Muscle of back (tissue), 11 donors: Measurements from ENCODE around the gene GRB2. TPM values are rescaled to one million over a fixed set of nuclear protein-coding genes. Genes with fewer than 3 reads are reported as not detected.

Source experiments
- DNase-seq, 3 donors: peaks; one replicate each; pipeline versions ENCODE4 v3.0.0 to v3.0.0-alpha.2; 2013
- polyA plus RNA-seq, 10 donors: library from polyadenylated mRNA; unstranded; fragments of 120-200 nt; gene quantifications; one replicate each; pipeline ENCODE4 v1.2.1, GENCODE V29; 2013; ENCODE audit not compliant: insufficient read length in 10 of 10

GRB2 gene
- polyA plus RNA-seq, 10 donors, result 130 to 193 (median 151) TPM

- DNase-seq, result no peak
Observed at GRCh38 chr17:75418531-75418930, 13.1 kb upstream of the GRB2 start.

- DNase-seq, result no peak
Observed at GRCh38 chr17:75417054-75417580, 11.6 kb upstream of the GRB2 start.

GRCh38 chr17:75416006-75416405, 10.5 kb upstream of the GRB2 start:
- no peak for DNase-seq

GRCh38 chr17:75414488-75414887, 9.0 kb upstream of the GRB2 start:
- no peak for DNase-seq

GRCh38 chr17:75412455-75413317, 7.2 kb upstream of the GRB2 start:
- peak; percentile 61 to 84 (median 64) for DNase-seq

GRCh38 chr17:75411328-75412067, 6.0 kb upstream of the GRB2 start:
- no peak for DNase-seq

GRCh38 chr17:75410141-75410540, 4.7 kb upstream of the GRB2 start:
- no peak for DNase-seq

- DNase-seq, result no peak
Observed at GRCh38 chr17:75407655-75408352, 2.3 kb upstream of the GRB2 start.

GRCh38 chr17:75406222-75406615, 741 bp upstream of the GRB2 start:
- DNase-seq, result peak in 1 of 3 donors; percentile 38

GRCh38 chr17:75404731-75405364, 630 bp downstream of the GRB2 start:
- DNase-seq, result peak in 2 of 3 donors; percentile 8 to 30

- DNase-seq, result peak; percentile 73 to 90 (median 81)
Observed at GRCh38 chr17:75404223-75404730, 1.2 kb downstream of the GRB2 start.

- DNase-seq, result no peak
Observed at GRCh38 chr17:75403131-75403530, 2.3 kb downstream of the GRB2 start.

- DNase-seq, result no peak
Observed at GRCh38 chr17:75402026-75402425, 3.5 kb downstream of the GRB2 start.

- DNase-seq, result no peak
Observed at GRCh38 chr17:75400326-75400939, 5.0 kb downstream of the GRB2 start.

- DNase-seq, result no peak
Observed at GRCh38 chr17:75398279-75398678, 7.2 kb downstream of the GRB2 start.

- DNase-seq, result no peak
Observed at GRCh38 chr17:75397217-75397616, 8.3 kb downstream of the GRB2 start.

- DNase-seq, result no peak
Observed at GRCh38 chr17:75396796-75397195, 8.7 kb downstream of the GRB2 start.

- DNase-seq, result no peak
Observed at GRCh38 chr17:75396025-75396424, 9.5 kb downstream of the GRB2 start.

GRCh38 chr17:75394332-75394918, 11.1 kb downstream of the GRB2 start:
- DNase-seq, result no peak

GRCh38 chr17:75393523-75394331, 11.8 kb downstream of the GRB2 start:
- peak; percentile 98 to 99 (median 99) for DNase-seq
